ENCODE results near the gene LRRC14B. TPM values are rescaled to one million over a fixed set of nuclear protein-coding genes. Genes with fewer than 3 reads are reported as not detected.

LRRC14B gene
- total and polyA plus RNA-seq, 4 donors, result 0.09 TPM; not detected in 3

DNA sequence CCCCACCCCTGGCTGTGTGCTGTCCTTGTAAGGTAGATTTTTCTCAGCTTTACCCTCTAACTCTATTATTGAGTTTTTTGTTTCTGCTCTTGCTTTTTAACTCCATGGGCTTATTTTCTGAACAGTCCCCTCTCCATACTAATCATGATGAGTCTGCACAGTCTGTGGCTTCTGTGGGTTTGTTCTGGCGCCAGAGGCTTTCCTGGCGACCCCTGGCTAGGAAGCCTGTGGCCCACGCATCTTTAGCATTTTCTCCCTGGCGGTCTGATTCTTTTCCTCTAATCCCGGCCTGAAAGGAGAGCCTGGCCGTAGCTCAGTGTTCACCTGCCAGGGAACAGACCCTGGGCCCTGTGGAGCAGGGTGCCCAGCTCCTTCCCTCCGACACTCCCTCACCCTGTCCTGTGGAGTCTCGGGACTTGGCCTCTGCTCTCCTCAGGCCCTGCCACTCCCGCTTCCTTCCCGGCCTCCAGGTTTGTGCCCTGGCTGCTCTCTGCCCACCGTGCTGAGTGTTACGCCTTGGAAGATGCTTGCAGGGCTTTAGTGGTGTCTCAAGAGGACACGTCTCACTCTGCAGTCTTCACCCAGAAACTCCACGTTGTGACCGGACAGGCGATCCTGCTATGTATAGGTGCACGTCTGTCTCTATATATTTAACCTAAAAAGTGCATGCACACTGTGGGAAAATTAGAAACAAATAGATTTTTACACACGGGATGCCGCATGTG is 31.7 kb upstream of the LRRC14B start:
- H3K27ac ChIP-seq (ENCODE audit: low read depth in 1 of 2, low read length in 2 of 2), result no peak overlapping the region
- no peaks in the 10 kb centered on the region for H3K27me3 ChIP-seq (ENCODE audit: control insufficient read depth in 4 of 4, insufficient read depth in 4 of 4, low read length in 3 of 4)
- no peaks in the 10 kb centered on the region for H3K36me3 ChIP-seq (ENCODE audit: control insufficient read depth in 4 of 4, insufficient read depth in 3 of 4, low read depth in 1 of 4, low read length in 3 of 4)
- H3K4me1 ChIP-seq (ENCODE audit: control insufficient read depth in 4 of 4, insufficient read depth in 4 of 4, low read length in 3 of 4), result no peaks in the 10 kb centered on the region
- TF ChIP-seq, protein P1, sequence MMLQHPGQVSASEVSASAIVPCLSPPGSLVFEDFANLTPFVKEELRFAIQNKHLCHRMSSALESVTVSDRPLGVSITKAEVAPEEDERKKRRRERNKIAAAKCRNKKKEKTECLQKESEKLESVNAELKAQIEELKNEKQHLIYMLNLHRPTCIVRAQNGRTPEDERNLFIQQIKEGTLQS (IDR thresholded peaks at IDR 0.05), result no peak
- TF ChIP-seq HNF4A (conservative IDR thresholded peaks at IDR 0.05), result no peak
- TF ChIP-seq TAF1 (conservative IDR thresholded peaks at IDR 0.05), result no peak
- TF ChIP-seq GABPA (IDR thresholded peaks at IDR 0.05 in 1 of 2, conservative IDR thresholded peaks at IDR 0.05 in 1 of 2), result no peak
- TF ChIP-seq SP1 (IDR thresholded peaks at IDR 0.05), result no peak
- TF ChIP-seq NR2F2 (IDR thresholded peaks at IDR 0.05), result no peak
- TF ChIP-seq, protein P2, sequence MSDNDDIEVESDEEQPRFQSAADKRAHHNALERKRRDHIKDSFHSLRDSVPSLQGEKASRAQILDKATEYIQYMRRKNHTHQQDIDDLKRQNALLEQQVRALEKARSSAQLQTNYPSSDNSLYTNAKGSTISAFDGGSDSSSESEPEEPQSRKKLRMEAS (IDR thresholded peaks at IDR 0.05), result no peak
- TF ChIP-seq FOXA1 (IDR thresholded peaks at IDR 0.05), result no peak
- no peak for TF ChIP-seq FOXA2 (IDR thresholded peaks at IDR 0.05)
- TF ChIP-seq HNF4G (IDR thresholded peaks at IDR 0.05), result no peak
- H3K9me3 ChIP-seq (ENCODE audit: control insufficient read depth in 4 of 4, low read length in 3 of 4), result no peaks in the 10 kb centered on the region
- no peak overlapping the region for H3K9ac ChIP-seq (ENCODE audit: low read depth in 1 of 2, low read length in 2 of 2)
- 74% methylated on average over 19 of the region's 19 CpGs for WGBS
- H3K4me3 ChIP-seq (ENCODE audit: low read depth in 1 of 3, low read length in 3 of 3), result no peak overlapping the region
- no peak for DNase-seq (ENCODE audit: low spot score)

DNA sequence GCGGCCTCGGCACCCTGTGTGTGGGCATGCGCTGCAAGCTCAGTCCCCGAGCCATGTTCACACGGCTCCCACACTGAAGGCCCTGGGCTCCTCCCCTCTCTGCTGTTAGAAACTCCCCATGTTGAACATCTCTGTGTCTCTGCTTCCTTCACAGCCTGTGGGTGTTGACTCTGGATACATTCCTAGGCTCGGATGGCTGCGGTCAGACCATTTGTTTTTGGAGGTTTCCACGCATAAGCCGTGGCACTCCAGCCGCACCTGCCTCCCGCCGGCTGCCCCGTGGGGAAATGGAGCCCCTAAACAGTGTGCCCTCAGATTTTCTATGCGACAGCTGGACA is 31.2 kb upstream of the LRRC14B start:
- Histone ChIP-seq H3K27me3 (ENCODE audit: control insufficient read depth in 4 of 4, insufficient read depth in 4 of 4, low read length in 3 of 4) (no peaks in the 10 kb centered on the region), H3K9ac (ENCODE audit: low read depth in 1 of 2, low read length in 2 of 2) (no peak overlapping the region), H3K27ac (ENCODE audit: low read depth in 1 of 2, low read length in 2 of 2) (no peak overlapping the region), H3K36me3 (ENCODE audit: control insufficient read depth in 4 of 4, insufficient read depth in 3 of 4, low read depth in 1 of 4, low read length in 3 of 4) (no peaks in the 10 kb centered on the region), H3K9me3 (ENCODE audit: control insufficient read depth in 4 of 4, low read length in 3 of 4) (no peaks in the 10 kb centered on the region), H3K4me1 (ENCODE audit: control insufficient read depth in 4 of 4, insufficient read depth in 4 of 4, low read length in 3 of 4) (no peaks in the 10 kb centered on the region), H3K4me3 (ENCODE audit: low read depth in 1 of 3, low read length in 3 of 3) (no peak overlapping the region)
- DNase-seq (ENCODE audit: low spot score), result no peak
- WGBS, result 86% methylated on average over 14 of the region's 14 CpGs
- no peak for TF ChIP-seq FOXA2 (IDR thresholded peaks at IDR 0.05)

DNA sequence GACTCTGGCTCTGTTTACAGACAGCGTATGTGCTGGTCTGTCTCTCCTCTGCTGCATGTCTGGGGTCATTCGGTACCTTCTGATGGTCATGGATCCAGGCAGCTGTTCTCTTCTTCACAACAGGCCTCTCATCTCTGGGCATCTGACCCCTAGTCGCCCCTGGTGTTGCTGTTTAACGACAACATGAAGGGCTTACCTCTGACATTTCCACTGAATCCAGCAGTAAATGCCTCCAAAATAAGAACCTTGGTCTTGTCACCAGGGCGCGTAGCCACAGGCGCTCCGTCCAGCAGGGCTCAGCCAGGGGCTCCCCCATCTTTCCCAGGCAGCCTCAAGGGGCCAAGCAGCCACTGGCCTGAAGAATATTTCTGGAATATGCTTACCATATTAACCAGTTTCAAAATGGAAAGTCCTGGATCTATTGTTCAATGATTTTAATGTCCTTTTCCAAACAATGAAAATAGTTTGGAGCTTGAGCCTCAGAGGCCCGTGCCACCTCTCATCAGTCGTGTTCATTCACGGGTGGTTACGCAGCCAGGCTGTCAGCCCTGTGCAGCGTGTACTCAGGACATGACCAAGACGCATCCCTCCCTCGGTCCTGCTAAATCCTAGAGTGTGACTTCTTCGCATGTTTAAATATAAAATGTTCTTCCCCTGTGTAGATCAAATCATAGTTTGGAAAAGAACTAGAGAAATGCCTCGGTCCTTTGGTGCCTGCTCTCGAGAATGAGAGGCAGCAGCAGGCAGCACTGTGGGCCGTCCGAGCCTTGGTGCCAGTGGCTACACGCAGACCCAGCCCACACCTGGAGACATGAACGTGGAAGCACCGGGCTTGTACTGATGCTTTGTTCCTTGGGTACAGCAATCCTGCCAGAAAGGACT is 30.1 kb upstream of the LRRC14B start:
- no peaks in the 10 kb centered on the region for H3K36me3 ChIP-seq (ENCODE audit: control insufficient read depth in 4 of 4, insufficient read depth in 3 of 4, low read depth in 1 of 4, low read length in 3 of 4)
- H3K27ac ChIP-seq (ENCODE audit: low read depth in 1 of 2, low read length in 2 of 2), result no peak overlapping the region
- 84% methylated on average over 23 of the region's 23 CpGs for WGBS
- DNase-seq (ENCODE audit: low spot score), result no peak
- H3K4me1 ChIP-seq (ENCODE audit: control insufficient read depth in 4 of 4, insufficient read depth in 4 of 4, low read length in 3 of 4), result no peaks in the 10 kb centered on the region
- TF ChIP-seq, protein P1 (IDR thresholded peaks at IDR 0.05), result no peak
- TF ChIP-seq EGR1 (IDR thresholded peaks at IDR 0.05; ENCODE audit: low read depth in 2 of 2) (no peak), FOXA2 (IDR thresholded peaks at IDR 0.05) (no peak), HNF4G (IDR thresholded peaks at IDR 0.05) (no peak), HNF4A (conservative IDR thresholded peaks at IDR 0.05) (no peak), YY1 (IDR thresholded peaks at IDR 0.05) (no peak), JUND (IDR thresholded peaks at IDR 0.05) (no peak), NR2F2 (IDR thresholded peaks at IDR 0.05) (no peak), SP1 (IDR thresholded peaks at IDR 0.05) (no peak), RXRA (IDR thresholded peaks at IDR 0.05) (no peak)
- TF ChIP-seq, protein P3, sequence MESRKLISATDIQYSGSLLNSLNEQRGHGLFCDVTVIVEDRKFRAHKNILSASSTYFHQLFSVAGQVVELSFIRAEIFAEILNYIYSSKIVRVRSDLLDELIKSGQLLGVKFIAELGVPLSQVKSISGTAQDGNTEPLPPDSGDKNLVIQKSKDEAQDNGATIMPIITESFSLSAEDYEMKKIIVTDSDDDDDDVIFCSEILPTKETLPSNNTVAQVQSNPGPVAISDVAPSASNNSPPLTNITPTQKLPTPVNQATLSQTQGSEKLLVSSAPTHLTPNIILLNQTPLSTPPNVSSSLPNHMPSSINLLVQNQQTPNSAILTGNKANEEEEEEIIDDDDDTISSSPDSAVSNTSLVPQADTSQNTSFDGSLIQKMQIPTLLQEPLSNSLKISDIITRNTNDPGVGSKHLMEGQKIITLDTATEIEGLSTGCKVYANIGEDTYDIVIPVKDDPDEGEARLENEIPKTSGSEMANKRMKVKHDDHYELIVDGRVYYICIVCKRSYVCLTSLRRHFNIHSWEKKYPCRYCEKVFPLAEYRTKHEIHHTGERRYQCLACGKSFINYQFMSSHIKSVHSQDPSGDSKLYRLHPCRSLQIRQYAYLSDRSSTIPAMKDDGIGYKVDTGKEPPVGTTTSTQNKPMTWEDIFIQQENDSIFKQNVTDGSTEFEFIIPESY (IDR thresholded peaks at IDR 0.05), result no peak
- H3K27me3 ChIP-seq (ENCODE audit: control insufficient read depth in 4 of 4, insufficient read depth in 4 of 4, low read length in 3 of 4), result no peaks in the 10 kb centered on the region
- no peak overlapping the region for H3K9ac ChIP-seq (ENCODE audit: low read depth in 1 of 2, low read length in 2 of 2)
- no peaks in the 10 kb centered on the region for H3K9me3 ChIP-seq (ENCODE audit: control insufficient read depth in 4 of 4, low read length in 3 of 4)
- no peak overlapping the region for H3K4me3 ChIP-seq (ENCODE audit: low read depth in 1 of 3, low read length in 3 of 3)

Data from liver (tissue), 9 donors.